GM12891 (cell line): ENCODE results near the gene ILK.

Experiments
- DNase-seq: peaks from one replicate; pipeline ENCODE4 v3.0.0; 2011; ENCODE audit warnings: low spot score; ENCODE audit not compliant: insufficient read length
- FAIRE-seq: peaks from 2 replicates; lab custom pipeline; 2011; peaks lifted over from hg19 to GRCh38; lab: Jason Lieb, UNC
- PAX5 ChIP-seq: IDR thresholded peaks from 2 replicates; pipeline ENCODE4 v1.6.1; 2011; ENCODE audit warnings: low read length, moderate library complexity, mild to moderate bottlenecking; ENCODE audit not compliant: insufficient read depth, severe bottlenecking
- POLR2A ChIP-seq: IDR thresholded peaks from 2 replicates; pipeline ENCODE4 v1.6.1; 2011; ENCODE audit warnings: low read depth, low read length, control low read depth
- POLR2AphosphoS5 ChIP-seq: IDR thresholded peaks from 2 replicates; pipeline ENCODE4 v1.6.1; 2011; ENCODE audit warnings: low read depth, low read length, control low read depth
- POU2F2 ChIP-seq: IDR thresholded peaks from 2 replicates; pipeline ENCODE4 v1.6.1; 2011; ENCODE audit warnings: low read depth, mild to moderate bottlenecking, control low read depth, low read length, moderate library complexity
- SPI1 ChIP-seq: IDR thresholded peaks from 2 replicates; pipeline ENCODE4 v1.6.1; 2011; ENCODE audit warnings: low read depth, low read length, control low read depth
- TAF1 ChIP-seq: IDR thresholded peaks from 2 replicates; pipeline ENCODE4 v1.6.1; 2011; ENCODE audit warnings: low read depth, low read length, control low read depth

The ILK gene

DNA sequence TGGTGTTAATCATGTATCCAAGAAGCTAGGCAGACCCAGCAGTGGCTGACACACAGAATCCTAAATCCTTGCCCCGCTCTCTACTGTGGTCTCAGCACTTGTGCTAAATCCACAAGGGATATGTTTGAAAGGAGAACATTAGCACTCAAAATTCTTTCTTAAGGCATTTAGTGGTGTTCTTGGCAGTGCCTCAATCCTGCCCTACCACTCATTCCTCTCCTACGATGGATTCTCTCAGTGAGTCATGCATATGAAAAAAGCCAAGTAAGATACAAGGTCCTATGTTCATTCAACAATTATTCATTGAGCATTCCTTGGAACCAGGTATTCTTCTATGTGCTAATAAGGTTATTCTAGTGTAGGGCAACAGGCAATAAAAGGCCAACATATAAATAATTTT lies 31.4 kb upstream of the ILK start:
- DNase-seq (no peak), FAIRE-seq (no peak)
- no peak for TF ChIP-seq SPI1
- no peak for TF ChIP-seq PAX5
- no peak for TF ChIP-seq POLR2AphosphoS5
- no peak for TF ChIP-seq POU2F2
- TF ChIP-seq TAF1 = no peak
- TF ChIP-seq POLR2A = no peak

GRCh38 chr11:6574816-6575715 lies 28.5 kb upstream of the ILK start:
- TF ChIP-seq PAX5 (no peak), POLR2AphosphoS5 (no peak), POU2F2 (no peak), POLR2A (no peak), SPI1 (no peak), TAF1 (no peak)
- no peak for FAIRE-seq
- DNase-seq = no peak

DNA sequence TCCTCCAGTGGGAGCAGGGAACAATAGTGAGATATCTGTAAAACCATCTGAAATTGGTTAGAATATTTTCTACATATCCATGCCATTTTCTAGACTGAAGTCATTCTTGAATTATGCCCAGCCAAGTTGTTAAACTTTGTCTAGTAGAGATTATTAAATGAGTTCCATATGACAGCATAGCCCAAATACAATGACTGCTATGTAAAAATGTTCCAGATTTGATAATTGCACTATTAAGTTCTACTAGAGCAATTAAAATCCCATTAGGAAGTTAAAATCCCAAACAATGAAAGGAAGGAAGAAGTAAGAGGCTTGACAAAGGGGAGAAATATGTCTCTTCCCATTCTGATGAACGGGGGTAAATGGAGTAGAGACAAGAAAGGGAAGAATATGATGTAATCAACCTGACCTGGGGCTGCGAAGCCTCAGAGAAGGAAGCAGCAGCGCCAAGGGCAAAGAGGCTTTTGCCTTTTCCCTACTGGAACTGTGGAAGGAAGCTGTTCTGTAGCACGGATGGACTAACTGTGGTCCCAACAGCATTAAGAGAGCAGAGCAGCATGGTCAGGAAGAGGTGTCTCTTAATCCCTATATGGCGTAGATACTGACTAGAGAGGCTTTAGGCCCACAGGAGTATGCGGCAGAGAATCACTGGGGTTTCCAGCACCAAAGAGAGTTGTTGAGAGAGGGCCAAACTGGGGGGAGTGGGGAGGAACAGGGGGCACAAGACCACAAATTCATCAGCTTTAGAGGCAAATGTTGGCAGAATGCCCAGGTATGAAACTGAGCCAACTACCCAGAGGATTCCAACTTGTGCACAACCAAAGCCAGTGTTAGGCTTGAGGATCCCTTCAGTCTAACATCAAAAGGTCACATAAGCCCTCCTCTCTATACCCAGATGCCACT lies 26.9 kb upstream of the ILK start:
- TF ChIP-seq POU2F2 (no peak), POLR2A (no peak), PAX5 (no peak), SPI1 (no peak), POLR2AphosphoS5 (no peak), TAF1 (no peak)
- no peak for FAIRE-seq
- no peak for DNase-seq

DNA sequence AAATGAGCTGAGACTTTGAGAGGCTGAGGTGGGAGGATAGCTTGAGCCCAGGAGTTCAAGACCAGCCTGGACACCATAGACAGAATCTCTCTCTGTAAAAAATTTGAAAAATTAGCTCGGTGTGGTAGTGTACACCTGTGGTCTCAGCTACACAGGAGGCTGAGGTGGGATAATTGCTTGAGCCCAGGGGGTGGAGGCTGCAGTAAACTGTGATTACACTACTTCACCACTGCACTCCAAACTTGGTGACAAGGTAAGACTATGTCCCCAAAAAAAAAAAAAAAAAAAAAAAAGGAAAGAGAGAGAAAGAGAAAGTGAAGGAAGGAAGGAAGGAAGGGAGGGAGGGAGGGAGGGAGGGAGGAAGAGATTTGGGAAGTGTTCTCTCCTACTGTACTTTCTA lies 25.4 kb upstream of the ILK start:
- DNase-seq (no peak), FAIRE-seq (no peak)
- TF ChIP-seq POLR2AphosphoS5 (no peak), SPI1 (no peak), POU2F2 (no peak)

DNA sequence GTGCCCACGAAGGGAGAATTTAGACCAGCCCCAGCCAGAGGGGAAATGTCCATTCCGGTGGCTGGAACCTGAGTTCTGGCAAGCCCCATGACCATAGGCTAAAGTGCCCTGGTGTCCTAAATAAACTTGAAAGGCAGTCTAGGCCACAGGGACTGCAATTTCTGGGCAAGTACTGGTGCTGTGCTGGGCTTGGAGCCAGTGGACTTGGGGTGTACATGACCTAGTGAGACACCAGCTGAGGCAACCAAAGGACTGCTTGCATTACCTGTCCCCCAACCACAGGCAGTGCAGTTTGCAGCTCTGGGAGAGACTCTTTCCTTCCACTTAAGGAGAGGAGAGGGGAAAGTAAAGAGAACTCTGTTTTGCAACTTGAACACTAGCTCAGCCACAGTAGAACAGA lies 23.9 kb upstream of the ILK start:
- TF ChIP-seq PAX5 (no peak), POLR2A (no peak), POU2F2 (no peak), TAF1 (no peak), SPI1 (no peak), POLR2AphosphoS5 (no peak)
- DNase-seq (no peak), FAIRE-seq (no peak)

- DNase-seq (no peak), FAIRE-seq (no peak)
- TF ChIP-seq PAX5 (no peak), POLR2A (no peak), SPI1 (no peak), TAF1 (no peak), POLR2AphosphoS5 (no peak)
Observed at GRCh38 chr11:6583584-6583983, 20.0 kb upstream of the ILK start.

DNA sequence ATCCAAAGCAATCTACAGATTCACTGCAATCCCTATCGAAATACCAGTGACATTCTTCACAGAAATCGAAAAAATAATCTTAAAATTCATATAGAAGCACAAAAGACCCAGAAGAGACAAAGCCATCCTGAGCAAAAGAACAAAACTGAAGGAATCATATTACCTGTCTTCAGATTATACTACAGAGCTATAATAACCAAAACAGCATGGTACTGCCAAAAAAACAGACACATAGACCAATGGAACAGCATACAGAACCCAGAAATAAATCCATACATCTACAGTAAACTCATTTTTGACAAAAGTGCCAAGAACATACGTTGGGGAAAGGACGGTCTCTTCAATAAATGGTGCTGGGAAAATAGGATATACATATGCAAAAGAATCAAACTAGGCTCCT lies 19.0 kb upstream of the ILK start:
- FAIRE-seq (no peak), DNase-seq (no peak)
- TF ChIP-seq POU2F2 (no peak), SPI1 (no peak)

- FAIRE-seq = no peak
- DNase-seq = no peak
- TF ChIP-seq TAF1 (no peak), SPI1 (no peak), POLR2AphosphoS5 (no peak), POU2F2 (no peak), PAX5 (no peak), POLR2A (no peak)
Observed at GRCh38 chr11:6586434-6587359, 16.9 kb upstream of the ILK start.

DNA sequence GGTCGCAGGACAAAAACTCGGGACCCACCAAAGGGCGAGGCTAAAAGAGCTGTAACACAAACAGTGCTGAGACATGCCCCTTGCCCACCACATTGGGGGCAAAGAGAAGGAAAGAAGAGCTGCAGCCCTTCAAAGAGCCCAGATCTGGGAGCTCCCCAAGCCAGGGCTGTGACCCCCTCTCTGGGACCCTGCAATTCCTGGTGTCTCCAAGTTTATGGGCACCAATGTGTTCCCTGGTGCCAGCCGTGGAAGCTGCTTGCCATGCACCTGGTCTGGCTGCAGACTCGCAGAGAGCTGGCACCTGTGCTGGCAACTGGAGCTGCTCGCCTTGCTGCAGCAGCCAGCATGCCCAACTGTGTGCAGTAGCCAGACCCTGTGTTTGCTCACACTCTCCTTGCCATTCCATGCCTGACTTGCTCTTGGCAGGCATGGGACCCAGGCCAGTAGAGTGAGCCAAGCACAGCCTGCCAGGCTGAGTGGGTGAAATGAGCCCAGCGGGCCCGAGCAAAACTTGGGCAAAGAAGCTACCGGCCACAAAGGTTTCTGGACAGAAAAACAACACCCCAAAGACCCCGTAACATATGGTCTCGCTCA lies 16.1 kb upstream of the ILK start:
- DNase-seq = no peak
- no peak for FAIRE-seq
- TF ChIP-seq POLR2A = no peak
- no peak for TF ChIP-seq SPI1
- TF ChIP-seq PAX5 = no peak
- no peak for TF ChIP-seq POLR2AphosphoS5
- no peak for TF ChIP-seq TAF1
- TF ChIP-seq POU2F2 = no peak
